ENCODE data around the gene FBXW8. TPM values are rescaled to one million over a fixed set of nuclear protein-coding genes. Genes with fewer than 3 reads are reported as not detected.

Gene FBXW8
- total and polyA plus RNA-seq, 4 donors = 1.9 to 7.1 (median 4.9) TPM

DNA sequence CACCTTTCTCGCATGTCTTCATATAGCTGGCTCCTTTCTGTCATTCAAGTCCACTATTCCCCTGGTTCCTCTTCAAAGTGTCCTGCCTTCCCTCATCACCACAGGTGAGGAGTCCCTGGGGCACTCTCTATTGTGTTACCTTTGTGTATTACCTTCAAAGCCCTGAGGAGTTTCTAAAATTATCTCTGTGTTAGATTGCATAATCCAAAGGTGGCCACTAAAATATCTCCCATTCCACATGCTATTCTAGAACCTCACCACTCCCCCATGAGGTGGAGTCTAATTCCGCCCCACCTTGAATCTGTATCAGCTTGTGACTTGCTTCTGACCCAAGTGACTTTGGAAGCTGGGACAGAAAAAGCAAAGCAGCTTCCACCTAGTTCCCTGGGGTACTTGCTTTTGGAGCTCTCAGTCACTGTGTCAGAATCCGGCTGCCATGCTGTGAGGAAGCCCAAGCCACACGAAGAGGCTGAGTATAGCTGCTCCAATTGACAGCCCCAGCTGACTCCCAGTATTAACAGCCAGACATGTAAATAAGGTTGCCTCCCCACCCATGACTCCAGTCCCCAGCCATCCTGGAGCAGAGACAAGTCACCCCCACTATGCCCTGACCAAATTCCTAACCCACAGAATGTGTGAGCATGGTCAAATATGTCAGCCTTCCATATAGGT lies 36.3 kb upstream of the FBXW8 start:
- Histone ChIP-seq H3K9ac (ENCODE audit: low read depth in 1 of 2, low read length in 2 of 2) (no peak overlapping the region), H3K36me3 (ENCODE audit: control insufficient read depth in 4 of 4, insufficient read depth in 3 of 4, low read depth in 1 of 4, low read length in 3 of 4) (peaks cover 0 to 3% (median 0%) of the 10 kb centered on the region in 4 donors), H3K4me3 (ENCODE audit: low read depth in 1 of 3, low read length in 3 of 3) (no peak overlapping the region), H3K27ac (ENCODE audit: low read depth in 1 of 2, low read length in 2 of 2) (no peak overlapping the region), H3K4me1 (ENCODE audit: control insufficient read depth in 4 of 4, insufficient read depth in 4 of 4, low read length in 3 of 4) (peaks cover 0 to 8% (median 6%) of the 10 kb centered on the region in 4 donors), H3K9me3 (ENCODE audit: control insufficient read depth in 4 of 4, low read length in 3 of 4) (peaks cover 3 to 10% (median 5%) of the 10 kb centered on the region in 4 donors), H3K27me3 (ENCODE audit: control insufficient read depth in 4 of 4, insufficient read depth in 4 of 4, low read length in 3 of 4) (peaks cover 3 to 11% (median 7%) of the 10 kb centered on the region in 4 donors)
- 80% methylated on average over 4 of the region's 4 CpGs for WGBS
- TF ChIP-seq HNF4A (conservative IDR thresholded peaks at IDR 0.05) (no peak), EGR1 (IDR thresholded peaks at IDR 0.05; ENCODE audit: low read depth in 2 of 2) (no peak), GABPA (IDR thresholded peaks at IDR 0.05 in 1 of 2, conservative IDR thresholded peaks at IDR 0.05 in 1 of 2) (no peak)
- TF ChIP-seq, protein P1, sequence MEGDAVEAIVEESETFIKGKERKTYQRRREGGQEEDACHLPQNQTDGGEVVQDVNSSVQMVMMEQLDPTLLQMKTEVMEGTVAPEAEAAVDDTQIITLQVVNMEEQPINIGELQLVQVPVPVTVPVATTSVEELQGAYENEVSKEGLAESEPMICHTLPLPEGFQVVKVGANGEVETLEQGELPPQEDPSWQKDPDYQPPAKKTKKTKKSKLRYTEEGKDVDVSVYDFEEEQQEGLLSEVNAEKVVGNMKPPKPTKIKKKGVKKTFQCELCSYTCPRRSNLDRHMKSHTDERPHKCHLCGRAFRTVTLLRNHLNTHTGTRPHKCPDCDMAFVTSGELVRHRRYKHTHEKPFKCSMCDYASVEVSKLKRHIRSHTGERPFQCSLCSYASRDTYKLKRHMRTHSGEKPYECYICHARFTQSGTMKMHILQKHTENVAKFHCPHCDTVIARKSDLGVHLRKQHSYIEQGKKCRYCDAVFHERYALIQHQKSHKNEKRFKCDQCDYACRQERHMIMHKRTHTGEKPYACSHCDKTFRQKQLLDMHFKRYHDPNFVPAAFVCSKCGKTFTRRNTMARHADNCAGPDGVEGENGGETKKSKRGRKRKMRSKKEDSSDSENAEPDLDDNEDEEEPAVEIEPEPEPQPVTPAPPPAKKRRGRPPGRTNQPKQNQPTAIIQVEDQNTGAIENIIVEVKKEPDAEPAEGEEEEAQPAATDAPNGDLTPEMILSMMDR (IDR thresholded peaks at IDR 0.05; ENCODE audit: low read depth, low read length, missing input control) = no peak
- DNase-seq (ENCODE audit: low spot score) = no peak

DNA sequence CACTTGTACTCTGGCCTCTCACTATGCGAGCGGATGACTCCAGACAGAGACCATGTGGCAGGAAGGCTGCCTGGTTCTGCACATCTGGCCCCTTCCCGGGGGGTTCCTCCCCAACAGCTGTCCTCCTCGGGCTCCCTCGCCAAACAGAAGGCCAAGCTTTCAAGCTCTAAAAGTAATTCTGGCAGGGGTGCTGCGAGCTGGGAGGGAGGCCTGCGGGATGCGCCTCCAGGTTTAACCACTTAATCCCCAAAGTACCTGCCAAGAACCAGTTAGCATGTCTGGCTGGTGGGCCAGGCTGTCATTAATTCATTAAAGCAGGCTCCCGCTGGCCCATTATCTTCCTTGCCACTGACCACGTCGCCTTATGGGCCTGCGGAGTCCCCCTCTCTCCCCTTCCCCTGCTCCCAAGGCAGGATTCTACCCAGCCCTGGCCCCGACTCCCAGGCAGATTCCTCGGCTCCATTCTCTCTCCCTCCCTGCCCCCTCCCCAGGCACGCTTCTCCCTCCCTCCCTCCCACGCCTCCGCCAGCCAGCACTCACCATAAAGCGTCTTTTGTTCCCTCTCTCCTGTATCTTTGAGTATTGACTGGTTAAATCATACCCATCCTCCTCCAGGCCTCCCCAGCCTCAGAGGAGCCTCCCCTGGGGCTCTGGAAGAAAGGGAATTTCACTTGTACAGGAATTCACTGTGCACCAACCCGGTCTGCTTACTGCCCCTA lies 34.4 kb upstream of the FBXW8 start:
- Histone ChIP-seq H3K27ac (ENCODE audit: low read depth in 1 of 2, low read length in 2 of 2) (no peak overlapping the region), H3K9ac (ENCODE audit: low read depth in 1 of 2, low read length in 2 of 2) (no peak overlapping the region), H3K4me1 (ENCODE audit: control insufficient read depth in 4 of 4, insufficient read depth in 4 of 4, low read length in 3 of 4) (peaks cover 6 to 21% (median 13%) of the 10 kb centered on the region in 4 donors), H3K27me3 (ENCODE audit: control insufficient read depth in 4 of 4, insufficient read depth in 4 of 4, low read length in 3 of 4) (peaks cover 3 to 15% (median 11%) of the 10 kb centered on the region in 4 donors), H3K9me3 (ENCODE audit: control insufficient read depth in 4 of 4, low read length in 3 of 4) (peaks cover 3 to 10% (median 5%) of the 10 kb centered on the region in 4 donors), H3K36me3 (ENCODE audit: control insufficient read depth in 4 of 4, insufficient read depth in 3 of 4, low read depth in 1 of 4, low read length in 3 of 4) (peaks cover 0 to 3% (median 0%) of the 10 kb centered on the region in 4 donors), H3K4me3 (ENCODE audit: low read depth in 1 of 3, low read length in 3 of 3) (no peak overlapping the region)
- 15% methylated on average over 19 of the region's 19 CpGs for WGBS
- no peak for DNase-seq (ENCODE audit: low spot score)
- TF ChIP-seq, protein P2, sequence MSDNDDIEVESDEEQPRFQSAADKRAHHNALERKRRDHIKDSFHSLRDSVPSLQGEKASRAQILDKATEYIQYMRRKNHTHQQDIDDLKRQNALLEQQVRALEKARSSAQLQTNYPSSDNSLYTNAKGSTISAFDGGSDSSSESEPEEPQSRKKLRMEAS (IDR thresholded peaks at IDR 0.05) = no peak
- TF ChIP-seq, protein P3, sequence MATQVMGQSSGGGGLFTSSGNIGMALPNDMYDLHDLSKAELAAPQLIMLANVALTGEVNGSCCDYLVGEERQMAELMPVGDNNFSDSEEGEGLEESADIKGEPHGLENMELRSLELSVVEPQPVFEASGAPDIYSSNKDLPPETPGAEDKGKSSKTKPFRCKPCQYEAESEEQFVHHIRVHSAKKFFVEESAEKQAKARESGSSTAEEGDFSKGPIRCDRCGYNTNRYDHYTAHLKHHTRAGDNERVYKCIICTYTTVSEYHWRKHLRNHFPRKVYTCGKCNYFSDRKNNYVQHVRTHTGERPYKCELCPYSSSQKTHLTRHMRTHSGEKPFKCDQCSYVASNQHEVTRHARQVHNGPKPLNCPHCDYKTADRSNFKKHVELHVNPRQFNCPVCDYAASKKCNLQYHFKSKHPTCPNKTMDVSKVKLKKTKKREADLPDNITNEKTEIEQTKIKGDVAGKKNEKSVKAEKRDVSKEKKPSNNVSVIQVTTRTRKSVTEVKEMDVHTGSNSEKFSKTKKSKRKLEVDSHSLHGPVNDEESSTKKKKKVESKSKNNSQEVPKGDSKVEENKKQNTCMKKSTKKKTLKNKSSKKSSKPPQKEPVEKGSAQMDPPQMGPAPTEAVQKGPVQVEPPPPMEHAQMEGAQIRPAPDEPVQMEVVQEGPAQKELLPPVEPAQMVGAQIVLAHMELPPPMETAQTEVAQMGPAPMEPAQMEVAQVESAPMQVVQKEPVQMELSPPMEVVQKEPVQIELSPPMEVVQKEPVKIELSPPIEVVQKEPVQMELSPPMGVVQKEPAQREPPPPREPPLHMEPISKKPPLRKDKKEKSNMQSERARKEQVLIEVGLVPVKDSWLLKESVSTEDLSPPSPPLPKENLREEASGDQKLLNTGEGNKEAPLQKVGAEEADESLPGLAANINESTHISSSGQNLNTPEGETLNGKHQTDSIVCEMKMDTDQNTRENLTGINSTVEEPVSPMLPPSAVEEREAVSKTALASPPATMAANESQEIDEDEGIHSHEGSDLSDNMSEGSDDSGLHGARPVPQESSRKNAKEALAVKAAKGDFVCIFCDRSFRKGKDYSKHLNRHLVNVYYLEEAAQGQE (IDR thresholded peaks at IDR 0.05) = no peak
- TF ChIP-seq RAD21 (IDR thresholded peaks at IDR 0.05) (no peak), HNF4A (conservative IDR thresholded peaks at IDR 0.05) (no peak), TAF1 (conservative IDR thresholded peaks at IDR 0.05) (no peak), FOXA2 (IDR thresholded peaks at IDR 0.05) (no peak), EGR1 (IDR thresholded peaks at IDR 0.05; ENCODE audit: low read depth in 2 of 2) (no peak), SP1 (IDR thresholded peaks at IDR 0.05) (no peak), YY1 (IDR thresholded peaks at IDR 0.05) (no peak), NR2F2 (IDR thresholded peaks at IDR 0.05) (no peak), JUND (IDR thresholded peaks at IDR 0.05) (no peak)
- TF ChIP-seq, protein P1 (IDR thresholded peaks at IDR 0.05; ENCODE audit: low read depth, low read length, missing input control) = no peak
- TF ChIP-seq, protein P4, sequence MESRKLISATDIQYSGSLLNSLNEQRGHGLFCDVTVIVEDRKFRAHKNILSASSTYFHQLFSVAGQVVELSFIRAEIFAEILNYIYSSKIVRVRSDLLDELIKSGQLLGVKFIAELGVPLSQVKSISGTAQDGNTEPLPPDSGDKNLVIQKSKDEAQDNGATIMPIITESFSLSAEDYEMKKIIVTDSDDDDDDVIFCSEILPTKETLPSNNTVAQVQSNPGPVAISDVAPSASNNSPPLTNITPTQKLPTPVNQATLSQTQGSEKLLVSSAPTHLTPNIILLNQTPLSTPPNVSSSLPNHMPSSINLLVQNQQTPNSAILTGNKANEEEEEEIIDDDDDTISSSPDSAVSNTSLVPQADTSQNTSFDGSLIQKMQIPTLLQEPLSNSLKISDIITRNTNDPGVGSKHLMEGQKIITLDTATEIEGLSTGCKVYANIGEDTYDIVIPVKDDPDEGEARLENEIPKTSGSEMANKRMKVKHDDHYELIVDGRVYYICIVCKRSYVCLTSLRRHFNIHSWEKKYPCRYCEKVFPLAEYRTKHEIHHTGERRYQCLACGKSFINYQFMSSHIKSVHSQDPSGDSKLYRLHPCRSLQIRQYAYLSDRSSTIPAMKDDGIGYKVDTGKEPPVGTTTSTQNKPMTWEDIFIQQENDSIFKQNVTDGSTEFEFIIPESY (IDR thresholded peaks at IDR 0.05) = no peak

Data from liver (tissue), 9 donors.